Dedifferentiated amniotic fluid mesenchymal stem cell (primary cell): Measurements from ENCODE around the gene MRPS6.

Experiments
- DNase-seq: peaks from one replicate; pipeline ENCODE4 v3.0.0-alpha.2; 2016; ENCODE audit errors: extremely low spot score

Gene MRPS6

DNA sequence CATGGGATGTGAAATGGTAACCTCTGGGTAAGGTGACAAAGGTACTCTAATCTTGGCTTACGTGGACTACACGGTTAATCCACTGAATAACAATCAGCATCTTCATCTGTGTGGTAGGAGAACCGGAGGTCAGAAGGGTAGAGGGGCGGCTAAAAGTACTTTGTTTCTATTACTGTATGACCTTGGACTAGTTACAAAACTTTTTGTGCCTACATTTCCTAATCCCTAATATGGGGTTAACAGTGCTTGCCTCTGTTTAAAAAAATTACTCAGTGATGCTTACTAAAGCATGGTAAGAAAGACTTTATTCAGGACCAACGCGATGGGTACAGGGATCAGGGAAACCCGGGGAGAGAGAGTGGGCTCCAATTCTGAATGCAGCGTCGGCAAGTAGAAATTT lies 1.7 kb upstream of the MRPS6 start:
- DNase-seq = no peak

DNA sequence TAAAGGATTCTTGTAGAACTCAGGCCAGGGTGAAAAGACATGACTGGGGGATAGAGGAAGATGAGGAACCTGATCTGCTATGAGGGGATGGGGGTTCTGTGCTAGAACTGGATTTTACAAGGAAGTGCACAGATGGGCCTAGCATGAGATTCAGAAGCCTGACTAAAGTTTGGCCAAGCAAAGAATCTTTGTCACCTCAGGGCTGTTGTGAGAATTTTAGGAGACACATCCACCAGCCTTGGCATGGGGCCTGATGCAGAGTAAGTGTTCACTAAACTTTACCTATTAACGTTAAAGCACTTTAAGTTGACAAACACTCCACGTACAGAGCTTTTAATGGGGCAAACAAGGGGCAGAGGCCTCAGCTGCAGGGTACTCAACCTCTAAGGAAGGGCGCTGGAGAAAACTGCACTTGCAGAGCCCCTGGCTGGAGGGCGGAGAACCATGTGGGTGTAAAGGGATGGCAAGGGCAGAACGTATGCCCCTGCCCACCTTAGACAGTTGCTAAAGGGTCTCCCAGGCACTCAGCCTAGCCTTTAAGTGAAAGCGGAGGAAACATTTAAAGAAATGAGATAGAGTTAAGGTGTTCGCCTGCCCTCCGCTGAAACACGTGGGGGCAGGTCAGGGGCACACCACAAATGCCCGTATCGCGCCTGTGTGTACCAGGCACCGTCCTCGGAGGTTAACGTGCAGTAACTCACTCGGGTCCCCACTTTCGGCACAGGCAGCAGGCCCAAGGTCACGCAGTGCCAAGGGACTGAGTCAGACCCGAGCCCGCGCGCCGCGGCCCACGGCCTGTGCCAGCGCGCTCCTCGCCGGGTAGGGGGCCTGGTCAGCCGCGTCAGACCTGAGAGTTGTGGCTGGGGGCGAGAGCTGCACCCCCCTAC lies 990 bp upstream of the MRPS6 start:
- no peak for DNase-seq

DNA sequence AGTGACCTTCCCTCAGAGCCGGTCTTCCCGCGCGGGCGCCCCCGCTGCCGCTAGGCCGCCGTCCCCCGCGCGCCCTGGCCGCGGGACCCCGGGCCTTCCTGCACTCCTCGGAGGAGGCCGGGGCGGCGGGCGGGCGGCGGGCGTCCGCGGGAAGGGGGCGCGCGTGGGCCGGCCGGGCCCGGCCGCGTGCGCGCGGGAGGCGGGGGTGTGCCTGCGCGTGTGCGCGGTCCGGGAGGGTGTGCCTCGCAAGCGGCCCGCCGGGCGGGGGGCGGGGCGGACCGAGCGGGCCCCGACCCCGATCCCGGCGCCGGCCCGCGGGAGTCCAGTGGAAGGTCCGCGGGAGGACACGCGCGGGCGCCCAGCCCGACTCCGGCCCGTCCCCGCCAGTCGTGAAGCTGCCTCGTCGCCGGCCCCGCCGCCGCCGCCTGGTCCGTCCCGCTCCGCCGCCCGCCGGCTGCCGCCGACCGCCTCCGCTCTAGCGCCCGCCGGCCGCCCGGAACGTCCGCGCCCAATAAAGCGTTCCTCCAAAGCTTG lies 438 bp downstream of the MRPS6 start:
- no peak for DNase-seq

DNA sequence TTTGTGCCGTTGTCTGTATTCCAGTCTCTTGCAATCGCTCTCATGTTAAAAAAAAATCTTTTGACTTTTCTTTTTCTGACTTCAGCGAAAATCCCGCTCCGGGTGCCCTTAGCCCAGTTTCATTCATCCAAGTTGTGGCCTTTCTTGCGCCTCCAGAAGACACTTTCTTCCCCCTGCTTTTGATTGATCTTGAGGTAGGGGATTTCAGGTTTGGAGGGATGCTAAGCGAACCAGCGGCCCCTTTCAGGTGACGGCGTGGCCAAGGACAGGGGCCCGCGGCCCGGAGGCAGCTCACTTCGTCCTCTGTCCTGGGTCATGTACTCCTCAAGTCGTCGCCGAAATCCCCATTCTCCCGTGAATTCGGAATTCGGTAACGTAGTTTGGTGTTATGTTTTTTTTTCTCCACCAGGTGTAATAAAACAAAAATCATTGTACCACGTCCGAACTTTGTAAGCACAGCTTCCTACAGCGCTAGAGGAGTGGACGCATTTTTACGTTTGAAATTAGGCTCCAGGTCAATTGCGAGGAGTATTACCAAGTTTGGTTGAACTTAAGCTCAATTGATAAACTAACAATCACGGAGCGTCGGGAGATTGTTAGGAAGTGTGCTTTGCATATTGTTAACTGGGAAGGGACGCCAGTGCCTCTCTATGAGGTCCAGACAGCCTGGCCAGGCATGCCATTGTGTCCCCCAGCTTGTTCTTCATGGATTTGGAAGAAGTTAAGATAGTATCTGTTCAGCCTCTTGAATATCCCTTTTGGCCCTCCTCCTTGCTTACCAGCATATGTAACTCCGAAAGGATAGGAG lies 1.1 kb downstream of the MRPS6 start:
- no peak for DNase-seq

DNA sequence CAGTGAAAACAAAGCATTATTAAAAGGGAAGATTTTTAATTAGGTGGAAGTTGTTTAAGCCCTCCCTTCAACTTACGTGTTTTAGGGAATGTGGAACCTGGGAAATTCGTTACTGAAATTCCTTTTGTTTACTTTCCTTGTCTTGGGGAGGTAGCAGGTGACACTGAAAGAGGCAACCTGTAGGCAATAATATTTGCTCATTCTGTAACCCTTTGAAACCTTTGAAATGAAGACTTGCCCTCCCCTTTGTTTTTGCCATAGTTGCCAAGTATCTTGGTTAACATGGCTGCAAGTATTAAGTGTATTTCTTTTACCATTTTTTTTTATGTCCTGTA lies 1.7 kb downstream of the MRPS6 start:
- DNase-seq = no peak

DNA sequence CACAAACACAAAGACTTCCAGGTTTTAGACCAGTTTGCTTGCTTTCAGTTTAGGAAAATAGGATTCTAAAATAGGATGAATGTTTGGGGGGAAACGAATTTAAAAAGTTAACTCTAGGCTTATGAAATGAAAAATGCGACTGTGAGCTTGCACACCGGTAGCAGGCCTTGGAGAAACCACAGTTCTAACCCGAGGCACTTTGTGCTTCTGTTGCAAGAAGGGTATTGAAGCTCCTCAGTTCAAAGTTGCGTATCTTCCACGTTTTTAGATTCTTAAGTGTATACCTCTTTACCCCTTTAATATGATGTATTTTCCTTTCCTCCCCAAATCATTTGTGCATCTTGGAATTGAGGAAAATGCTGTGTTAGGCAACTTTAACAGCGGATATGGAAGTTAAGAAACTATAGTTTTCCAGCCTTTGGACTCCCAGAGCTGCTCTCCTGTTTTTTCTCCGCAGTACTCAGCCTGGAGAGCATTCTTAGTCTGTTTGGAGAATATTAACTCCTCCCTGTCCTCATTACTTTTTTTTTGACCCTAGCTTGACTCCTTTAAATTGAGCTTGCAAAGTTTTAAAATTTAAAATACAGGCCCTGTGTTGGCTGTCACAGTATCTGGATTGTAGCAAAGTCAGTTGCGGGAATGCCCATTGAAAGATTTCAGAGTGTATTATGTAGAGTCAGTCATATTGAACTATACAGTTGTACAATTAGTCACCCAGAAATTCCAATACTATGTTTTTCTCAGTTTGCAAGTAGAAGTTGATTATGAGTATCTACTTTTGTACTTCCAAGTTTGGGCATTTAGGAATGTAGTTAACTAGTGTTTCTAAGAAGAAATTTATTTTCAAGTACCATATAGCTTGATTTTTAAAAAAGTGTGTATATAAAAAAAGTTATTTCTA lies 2.6 kb downstream of the MRPS6 start:
- no peak for DNase-seq

DNA sequence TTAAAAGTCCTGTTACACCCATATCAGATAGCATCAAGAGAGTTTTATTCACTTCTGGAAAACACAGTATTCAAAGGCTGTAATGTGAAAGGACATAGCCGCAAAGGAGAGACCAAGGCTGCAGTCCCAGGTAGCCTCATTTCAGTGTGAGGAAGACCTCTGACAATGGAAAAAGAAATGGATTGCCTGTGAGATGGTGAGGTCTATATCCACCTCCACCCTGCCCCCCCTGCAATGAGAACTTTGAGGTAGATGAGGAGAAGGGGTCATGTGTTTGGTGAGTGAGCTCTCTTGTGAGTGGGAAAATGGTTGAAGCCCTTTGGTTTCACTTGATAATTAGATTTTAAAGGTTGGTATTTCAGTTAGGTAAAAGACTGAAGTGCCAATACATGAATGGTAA lies 3.5 kb downstream of the MRPS6 start:
- DNase-seq = no peak

DNA sequence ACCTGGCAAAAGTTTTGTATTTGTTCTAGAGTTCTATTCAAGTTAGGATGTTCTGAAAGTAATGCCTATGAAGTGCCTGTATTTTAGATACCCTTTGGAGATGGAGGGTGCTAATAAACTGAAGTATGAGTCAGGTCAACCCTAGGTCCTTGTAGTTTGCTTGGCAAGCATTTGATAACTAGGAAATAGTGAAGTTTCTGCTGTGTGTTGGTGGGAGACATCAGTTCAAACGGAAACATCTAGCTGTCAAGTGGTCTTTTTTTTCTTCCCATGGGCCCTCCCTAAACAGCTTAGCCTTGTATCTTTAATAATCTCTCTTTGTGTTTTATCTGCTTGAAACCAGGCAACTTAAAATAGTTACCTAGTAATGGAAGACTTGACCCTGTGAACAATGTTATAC lies 4.5 kb downstream of the MRPS6 start:
- no peak for DNase-seq

DNA sequence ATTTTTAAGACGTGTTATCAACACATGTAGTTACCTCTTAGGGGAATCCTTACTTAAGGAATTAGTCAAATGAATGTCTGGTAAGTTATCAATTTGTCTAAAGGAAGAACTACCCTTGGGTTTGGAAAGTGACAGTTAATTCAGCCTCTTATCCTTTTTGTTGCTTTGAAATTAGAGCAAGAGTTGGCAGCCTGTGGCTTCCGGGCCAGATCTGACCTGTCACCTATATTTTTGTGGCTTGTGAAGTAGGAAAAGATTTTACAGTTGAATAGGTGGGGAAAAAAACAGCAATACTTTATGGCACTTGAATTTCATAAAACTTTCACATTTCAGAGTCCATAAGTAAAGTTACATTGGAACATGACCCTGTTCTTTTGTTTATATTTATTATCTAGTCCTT lies 5.5 kb downstream of the MRPS6 start:
- DNase-seq = no peak

DNA sequence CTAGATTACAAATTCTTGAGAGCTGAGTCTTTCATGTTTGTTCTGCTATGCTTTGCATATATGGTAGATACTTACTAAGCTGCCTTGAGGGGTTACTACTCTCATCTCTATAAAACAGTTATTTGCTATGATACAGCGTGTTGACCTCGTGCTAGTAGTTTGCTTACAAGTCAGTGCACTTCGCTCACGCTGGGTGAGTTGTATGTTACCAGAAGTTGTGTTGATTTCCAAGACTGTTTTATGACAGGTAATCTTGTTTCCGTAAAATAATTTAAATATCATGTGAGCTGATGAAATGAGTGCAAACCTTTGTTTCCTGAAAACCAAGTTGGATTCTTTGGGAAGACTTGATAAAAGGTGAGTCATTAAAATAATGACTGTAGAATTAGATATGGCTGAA lies 7.3 kb downstream of the MRPS6 start:
- no peak for DNase-seq

DNA sequence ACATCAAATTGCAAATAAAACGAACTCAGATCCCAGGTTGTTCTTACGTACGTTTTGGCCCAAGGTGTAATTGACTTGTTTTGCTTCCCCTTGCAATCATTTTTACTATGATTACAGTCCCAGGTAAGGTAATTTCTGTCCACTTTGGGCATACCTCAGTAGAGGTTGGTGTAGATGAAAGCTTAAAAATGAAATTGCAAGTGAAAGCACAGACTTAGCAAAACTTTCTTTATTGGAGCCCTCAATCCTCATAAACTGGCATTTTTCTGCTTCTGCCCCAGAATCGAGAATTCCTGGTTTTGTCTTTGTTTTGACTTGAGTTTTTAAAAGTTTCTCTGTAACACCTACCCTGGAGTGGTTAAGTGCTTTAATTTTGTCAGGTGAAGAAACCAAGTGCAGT lies 9.4 kb downstream of the MRPS6 start:
- DNase-seq = no peak

DNA sequence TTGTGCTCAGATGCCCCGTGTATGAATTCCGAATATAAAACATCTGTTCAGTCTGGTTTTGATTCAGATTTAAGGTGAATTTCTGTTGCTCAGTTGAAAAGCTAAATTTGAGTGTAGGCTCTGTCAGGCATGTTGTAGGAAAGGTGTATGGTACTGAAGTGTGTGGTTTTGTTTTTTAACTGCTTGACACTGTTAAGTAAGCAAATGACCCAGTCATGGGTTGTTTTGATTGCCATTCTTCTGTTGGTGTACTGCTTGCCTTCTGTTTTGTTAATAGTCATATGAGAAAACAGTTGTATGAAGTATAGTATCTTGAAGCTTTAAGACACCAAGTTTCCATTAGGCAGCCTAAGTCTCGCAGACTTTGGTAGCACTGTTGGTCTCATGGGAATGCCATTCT lies 10.0 kb downstream of the MRPS6 start:
- no peak for DNase-seq

DNA sequence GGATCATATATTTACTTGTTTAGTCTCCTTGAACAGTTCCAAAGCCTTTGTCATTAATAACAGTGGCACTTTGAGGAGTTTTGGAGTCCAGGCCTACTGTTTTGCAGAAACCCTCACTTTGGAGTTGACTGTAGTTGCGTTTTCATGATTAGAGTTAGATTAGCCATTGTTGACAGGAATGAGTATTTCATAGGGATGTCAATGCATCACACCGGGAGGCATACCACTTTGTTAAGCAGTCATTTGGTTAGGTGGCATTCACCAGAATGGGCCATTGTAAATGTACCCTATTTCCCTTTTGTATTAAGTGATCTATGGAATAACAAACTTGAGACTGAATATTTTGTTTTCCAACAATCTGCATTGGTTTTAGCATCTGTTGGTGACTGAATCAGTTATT lies 11.8 kb downstream of the MRPS6 start:
- DNase-seq = no peak

DNA sequence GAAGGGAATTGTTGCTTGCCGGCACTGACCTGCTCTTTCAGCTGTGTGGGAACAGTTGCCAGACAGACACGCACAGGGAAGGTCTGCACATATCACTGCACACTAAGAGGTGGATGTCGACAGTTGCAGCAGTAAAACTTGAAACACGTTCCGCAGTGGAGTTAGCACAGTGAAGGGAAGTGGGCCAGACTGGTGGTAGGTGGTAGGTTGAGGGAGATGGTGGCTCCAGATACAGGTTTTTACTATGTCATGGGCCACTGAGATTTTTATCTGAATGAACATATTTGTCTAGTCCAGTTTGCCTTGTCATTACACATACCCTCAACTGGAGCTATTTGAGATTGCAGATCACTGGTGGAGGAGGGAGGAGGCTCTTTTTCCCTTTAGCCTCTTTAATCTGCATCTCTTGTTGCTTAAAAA lies 13.5 kb downstream of the MRPS6 start:
- DNase-seq = no peak

DNA sequence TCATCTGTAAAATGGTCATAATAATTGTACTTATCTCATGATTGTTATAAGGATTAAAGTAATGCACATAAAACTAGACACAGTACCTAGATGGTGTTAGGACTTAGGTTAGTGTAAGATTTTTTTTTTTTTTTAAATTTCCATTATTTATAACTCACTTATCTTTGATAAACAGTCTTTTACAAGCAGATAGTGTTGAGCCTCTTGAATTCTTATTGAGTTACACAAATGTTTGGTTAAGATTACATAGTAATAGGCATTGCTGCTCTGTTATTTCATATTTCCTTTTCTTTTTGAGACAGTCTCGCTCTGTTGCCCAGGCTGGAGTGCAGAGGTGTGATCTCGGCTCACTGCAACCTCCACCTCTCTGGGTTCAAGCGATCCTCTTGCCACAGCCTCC lies 15.4 kb downstream of the MRPS6 start:
- no peak for DNase-seq

DNA sequence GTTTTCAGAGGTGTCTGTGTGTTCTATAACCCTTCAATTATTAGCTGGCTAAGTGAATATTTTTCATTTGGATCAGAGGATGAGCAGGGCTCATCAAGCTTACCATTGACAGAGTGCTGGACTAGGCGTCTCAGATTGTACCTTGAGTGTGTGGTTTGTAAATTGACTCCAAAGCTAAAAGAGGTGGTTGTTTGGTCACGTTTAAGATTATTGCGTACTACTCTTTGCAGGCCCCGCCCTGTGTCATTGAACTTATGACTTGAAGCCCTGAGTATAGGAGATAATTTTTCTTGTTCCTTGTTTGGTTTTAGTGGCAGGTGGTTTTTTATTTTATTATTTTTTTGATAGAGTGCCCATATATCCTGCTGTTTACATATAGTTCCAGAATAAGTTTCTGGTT lies 17.7 kb downstream of the MRPS6 start:
- no peak for DNase-seq

DNA sequence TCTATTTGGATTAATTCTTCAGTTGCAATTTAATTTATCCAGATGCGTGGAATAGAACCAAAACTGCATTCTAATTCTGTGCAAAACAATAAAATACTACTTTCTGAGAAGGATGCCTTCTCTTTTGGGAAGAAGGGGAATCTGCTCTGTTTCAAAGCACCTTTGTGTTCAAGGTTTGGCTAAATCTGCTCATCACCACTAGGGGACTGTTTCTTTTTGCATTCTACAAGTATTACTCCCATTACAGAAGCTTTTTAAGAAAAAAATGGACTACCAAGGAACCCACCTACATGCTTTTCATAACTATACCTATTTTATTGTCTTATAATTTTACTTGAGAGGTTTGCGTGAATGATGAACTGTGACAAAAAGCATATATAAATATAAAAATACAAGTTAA lies 18.2 kb downstream of the MRPS6 start:
- DNase-seq = no peak

DNA sequence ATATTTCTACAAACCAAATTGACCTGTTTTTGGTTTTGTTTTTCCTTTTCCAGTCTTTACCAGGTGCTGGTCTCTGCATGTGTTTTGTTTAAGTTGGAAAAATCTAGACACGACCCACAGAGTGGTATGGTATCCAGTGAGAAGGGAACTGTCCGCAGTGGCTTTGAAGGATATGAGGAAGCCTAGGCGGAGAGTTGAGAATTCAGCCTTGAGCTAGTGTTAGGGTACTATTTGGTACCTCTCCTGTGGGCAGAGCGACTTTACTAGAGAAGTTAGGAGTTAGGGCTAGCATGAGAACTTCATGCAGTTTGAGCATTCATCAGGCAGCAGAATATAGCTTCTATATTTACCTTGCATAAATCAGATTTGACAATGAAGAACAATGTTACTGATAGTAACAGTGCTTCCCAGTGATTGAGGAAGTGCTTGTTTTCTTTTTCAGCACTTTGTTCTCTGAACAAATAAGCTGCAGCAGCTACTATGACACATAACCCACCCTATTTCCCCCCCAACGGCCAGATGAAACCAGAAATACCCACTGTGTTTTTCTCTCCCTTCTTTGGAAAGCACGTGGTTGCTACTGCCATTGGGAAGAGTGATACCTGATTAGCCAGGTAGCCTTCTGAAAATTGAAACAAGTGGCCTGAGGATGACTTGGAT lies 19.0 kb downstream of the MRPS6 start:
- no peak for DNase-seq

DNA sequence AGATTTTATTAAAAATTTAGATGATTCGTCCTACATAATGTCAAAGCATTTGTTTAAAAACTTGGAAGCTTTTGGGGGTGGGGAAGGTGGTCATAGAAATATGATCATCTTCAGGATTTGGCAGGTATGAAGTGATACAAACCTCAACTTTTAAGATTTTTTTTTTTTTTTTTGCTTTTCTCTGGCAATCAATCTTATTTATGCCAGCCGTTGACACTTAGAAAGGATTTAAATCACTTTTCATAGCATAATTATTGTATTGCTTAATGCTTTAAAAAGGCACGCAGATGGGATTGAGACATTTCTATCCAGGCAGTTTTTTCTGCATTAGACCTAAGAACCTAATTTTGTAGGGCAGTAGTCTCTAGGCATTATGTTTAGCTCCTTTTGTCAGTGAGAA lies 19.7 kb downstream of the MRPS6 start:
- no peak for DNase-seq

DNA sequence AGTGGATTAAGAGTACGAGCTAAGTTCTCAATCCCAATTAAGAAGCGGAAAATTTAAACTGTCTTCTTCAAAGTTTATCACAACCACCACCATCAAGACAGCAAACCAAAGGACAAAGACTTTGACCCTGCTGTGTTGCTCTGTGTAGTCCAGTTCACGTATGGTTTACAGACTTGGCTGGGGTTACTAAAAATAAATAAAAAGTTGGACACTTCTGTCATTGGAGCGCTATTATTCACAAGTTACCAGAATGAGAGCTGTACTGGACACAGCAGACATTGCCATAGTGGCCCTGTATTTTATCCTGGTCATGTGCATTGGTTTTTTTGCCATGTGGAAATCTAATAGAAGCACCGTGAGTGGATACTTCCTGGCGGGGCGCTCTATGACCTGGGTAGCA lies 21.6 kb downstream of the MRPS6 start:
- no peak for DNase-seq

DNA sequence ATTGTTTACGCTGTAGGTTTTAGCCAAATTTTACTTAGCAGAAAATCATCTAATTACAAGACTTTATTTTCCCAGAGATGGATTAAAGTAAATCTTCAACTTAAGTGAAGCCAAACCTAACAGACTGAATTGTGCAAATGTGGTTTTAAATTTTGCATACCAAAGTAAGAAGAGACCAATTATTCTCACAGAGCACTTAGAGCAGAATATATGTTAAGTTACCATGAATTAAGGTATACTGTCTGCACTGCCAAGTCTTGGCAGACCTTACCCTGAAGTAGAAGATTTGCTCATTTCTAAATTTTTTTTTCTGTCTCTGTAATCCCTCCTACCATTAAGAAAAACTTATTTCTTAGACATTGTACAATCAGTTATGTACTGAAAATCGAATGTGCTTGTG lies 24.1 kb downstream of the MRPS6 start:
- DNase-seq = no peak

DNA sequence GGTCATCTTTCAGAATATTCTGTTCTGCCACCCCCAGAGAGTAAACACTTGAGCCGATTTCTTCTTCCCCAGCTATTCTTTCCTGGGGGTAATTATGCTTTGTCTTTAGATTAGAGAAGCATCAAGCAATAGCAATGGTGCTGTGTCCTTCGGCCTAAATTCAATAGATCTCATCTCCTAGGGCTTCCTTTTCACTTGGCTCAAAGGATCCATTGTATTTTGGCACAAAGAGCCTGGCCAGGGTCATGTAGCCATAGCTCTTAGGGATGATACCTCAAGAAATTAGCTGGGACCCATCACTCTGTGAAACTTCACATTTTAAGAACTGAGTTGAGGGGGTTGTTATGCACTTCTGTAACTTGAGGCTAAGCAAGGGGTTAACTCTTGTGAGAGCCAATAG lies 27.0 kb downstream of the MRPS6 start:
- DNase-seq = no peak
